Spleen (tissue), 7 donors: ENCODE data around the gene SERINC5.

Source experiments
- POLR2A ChIP-seq, 3 donors: fragments of 450-650 bp; IDR thresholded peaks; one replicate each; pipeline ENCODE4 v1.5.1; 2017; ENCODE audit warnings: antibody characterized with exemption in 3 of 3, mild to moderate bottlenecking in 1 of 3
- TF ChIP-seq, protein P1 (sequence below), 11 experiments: fragments of 200-600 bp in 7 of 11; fragments of 450-650 bp in 4 of 11; sonication (generic) in 4 of 11; IDR thresholded peaks in 8 of 11; conservative IDR thresholded peaks in 3 of 11; 1 replicate in 7 of 11; 2 replicates in 4 of 11; pipeline versions ENCODE4 v1.4.0 to v1.8.0; 2016 to 2021; ENCODE audit warnings: antibody characterized with exemption in 11 of 11, inconsistent platforms in 4 of 11, mild to moderate bottlenecking in 1 of 11
- donor health status: DM: no; HTN: no; CAD: no; lungs with moderate emphysema.
- donor health status: DM: no; HTN: no; CAD: no.
- donor health status: DM: no; HTN: no; CAD: no.

DNA sequence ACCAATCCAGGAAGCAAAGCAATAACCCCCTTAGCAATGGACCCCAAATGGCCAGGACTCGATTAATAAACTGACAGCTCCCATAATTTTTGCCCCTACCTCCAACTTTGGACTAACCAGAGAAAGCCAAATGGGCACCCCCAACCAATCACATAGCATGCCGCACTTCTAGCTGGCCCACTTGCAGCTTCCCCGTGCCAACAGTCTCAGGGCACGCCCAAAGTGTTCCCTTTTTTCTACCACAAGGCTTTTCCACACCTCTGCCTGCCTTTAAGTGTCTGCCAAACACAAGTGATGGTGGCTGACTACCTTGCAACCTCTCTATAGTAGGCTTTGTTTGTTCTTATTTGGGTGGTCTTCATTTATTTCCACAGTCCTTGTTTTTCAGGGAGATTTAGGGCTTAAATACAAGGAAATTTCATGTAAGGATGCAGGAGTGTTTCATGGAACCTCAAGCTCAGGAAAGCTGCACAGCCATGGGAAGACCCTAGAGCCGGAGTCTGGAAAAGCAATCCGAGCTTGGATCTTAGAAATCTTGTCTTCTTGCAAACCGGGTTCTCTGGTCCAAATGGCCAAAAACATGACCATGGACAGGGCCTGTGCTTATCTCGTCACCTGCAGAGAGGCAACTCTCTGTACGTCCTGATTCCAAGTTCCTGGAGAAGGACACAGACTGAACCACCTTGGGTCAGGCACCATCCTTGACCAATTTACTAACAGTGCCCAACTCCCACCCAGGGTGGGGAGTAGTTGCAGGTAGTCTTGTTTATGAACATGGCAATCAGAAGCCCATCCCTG lies 131.5 kb downstream of the SERINC5 start:
- TF ChIP-seq, protein P1, sequence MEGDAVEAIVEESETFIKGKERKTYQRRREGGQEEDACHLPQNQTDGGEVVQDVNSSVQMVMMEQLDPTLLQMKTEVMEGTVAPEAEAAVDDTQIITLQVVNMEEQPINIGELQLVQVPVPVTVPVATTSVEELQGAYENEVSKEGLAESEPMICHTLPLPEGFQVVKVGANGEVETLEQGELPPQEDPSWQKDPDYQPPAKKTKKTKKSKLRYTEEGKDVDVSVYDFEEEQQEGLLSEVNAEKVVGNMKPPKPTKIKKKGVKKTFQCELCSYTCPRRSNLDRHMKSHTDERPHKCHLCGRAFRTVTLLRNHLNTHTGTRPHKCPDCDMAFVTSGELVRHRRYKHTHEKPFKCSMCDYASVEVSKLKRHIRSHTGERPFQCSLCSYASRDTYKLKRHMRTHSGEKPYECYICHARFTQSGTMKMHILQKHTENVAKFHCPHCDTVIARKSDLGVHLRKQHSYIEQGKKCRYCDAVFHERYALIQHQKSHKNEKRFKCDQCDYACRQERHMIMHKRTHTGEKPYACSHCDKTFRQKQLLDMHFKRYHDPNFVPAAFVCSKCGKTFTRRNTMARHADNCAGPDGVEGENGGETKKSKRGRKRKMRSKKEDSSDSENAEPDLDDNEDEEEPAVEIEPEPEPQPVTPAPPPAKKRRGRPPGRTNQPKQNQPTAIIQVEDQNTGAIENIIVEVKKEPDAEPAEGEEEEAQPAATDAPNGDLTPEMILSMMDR (IDR thresholded peaks at IDR 0.05 in 8 of 11, conservative IDR thresholded peaks at IDR 0.05 in 3 of 11), result no peak
- TF ChIP-seq POLR2A (IDR thresholded peaks at IDR 0.05), result no peak
